ENCODE measurements around the gene LRTM2. TPM values are rescaled to one million over a fixed set of nuclear protein-coding genes. Genes with fewer than 3 reads are reported as not detected.

Gene LRTM2
- total RNA-seq, 1 experiment from 2014 or later, result 0.07 TPM

GRCh38 chr12:1884651-1885050, 64.3 kb downstream of the LRTM2 start:
- POLR2A ChIA-PET, result no interaction called here
- ATAC-seq, result no peak
- no peaks in the 10 kb centered on the region for H4K20me1 ChIP-seq (ENCODE audit: insufficient read depth)
- no TSS peak for BruUV-seq (replicated peaks)
- no peaks in the 10 kb centered on the region for H3K9me3 ChIP-seq (ENCODE audit: control insufficient read depth in 1 of 2, insufficient read depth in 1 of 2, low read depth in 1 of 2, low read length in 2 of 2)
- CTCF ChIA-PET, result no interaction called here
- H3K9me2 ChIP-seq (ENCODE audit: insufficient read depth), result no peaks in the 10 kb centered on the region
- no peak overlapping the region for H3K4me2 ChIP-seq (ENCODE audit: low read length)
- H2AFZ ChIP-seq (ENCODE audit: low read depth, low read length, poor library complexity, severe bottlenecking), result no peak overlapping the region
- H3K79me2 ChIP-seq (ENCODE audit: insufficient read depth, low read length), result no peaks in the 10 kb centered on the region
- no peaks in the 10 kb centered on the region for H3K36me3 ChIP-seq (ENCODE audit: control insufficient read depth in 1 of 2, insufficient read depth in 2 of 2, low read length in 2 of 2)
- H3K4me3 ChIP-seq (replicated peaks in 1 of 2; ENCODE audit: low read depth in 1 of 2, low read length in 2 of 2), result no peak overlapping the region
- no peak overlapping the region for H3K9ac ChIP-seq (ENCODE audit: low read length)
- TF ChIP-seq EGR1 (IDR thresholded peaks at IDR 0.05; ENCODE audit: low read depth) (no peak), CBX3 (IDR thresholded peaks at IDR 0.05; ENCODE audit: low read depth) (no peak), SRF (IDR thresholded peaks at IDR 0.05; ENCODE audit: low read depth) (no peak), TCF7L2 (IDR thresholded peaks at IDR 0.05; ENCODE audit: borderline replicate concordance, extremely low read depth, insufficient read depth, insufficient read length) (no peak), EZH2 (IDR thresholded peaks at IDR 0.05) (no peak), YY1 (IDR thresholded peaks at IDR 0.05; ENCODE audit: extremely low read depth, insufficient replicate concordance, low read depth, low read length) (no peak), JUND (IDR thresholded peaks at IDR 0.05) (no peak), POLR2A (IDR thresholded peaks at IDR 0.05; ENCODE audit: borderline replicate concordance, extremely low read depth, insufficient read depth, insufficient read length) (no peak), CEBPB (IDR thresholded peaks at IDR 0.05; ENCODE audit: low read depth) (no peak), CTCF (IDR thresholded peaks at IDR 0.05 in 2 of 3, conservative IDR thresholded peaks at IDR 0.05 in 1 of 3; ENCODE audit: borderline replicate concordance in 1 of 3, insufficient read depth in 1 of 3, low read depth in 2 of 3, low read length in 2 of 3) (no peak), FOSL1 (IDR thresholded peaks at IDR 0.05; ENCODE audit: low read depth) (no peak), POLR2AphosphoS5 (IDR thresholded peaks at IDR 0.05; ENCODE audit: low read depth, low read length) (no peak), SIN3A (IDR thresholded peaks at IDR 0.05; ENCODE audit: low read depth) (no peak), ZFX (IDR thresholded peaks at IDR 0.05) (no peak), ZBTB33 (IDR thresholded peaks at IDR 0.05; ENCODE audit: extremely low read depth, insufficient replicate concordance, low read length) (no peak), RAD21 (IDR thresholded peaks at IDR 0.05; ENCODE audit: low read depth) (no peak), EZH2phosphoT487 (IDR thresholded peaks at IDR 0.05; ENCODE audit: borderline replicate concordance) (no peak), SP1 (IDR thresholded peaks at IDR 0.05; ENCODE audit: low read depth) (no peak), ELF1 (IDR thresholded peaks at IDR 0.05; ENCODE audit: borderline replicate concordance, low read depth) (no peak)
- RAD21 ChIA-PET (ENCODE audit: low non-redundant PET in 1 of 2, low total read pairs in 2 of 2, uncharacterized antibody in 2 of 2, unreplicated experiment in 2 of 2), result no interaction called here
- intact Hi-C loops (cut with micrococcal nuclease), result no loop called here
- DNase-seq (ENCODE audit: low read depth, low spot score), result no peak
- no peaks in the 10 kb centered on the region for H3K27me3 ChIP-seq (ENCODE audit: insufficient read depth, low read length)
- no peak overlapping the region for H3K27ac ChIP-seq (ENCODE audit: low read depth, low read length)
- no peaks in the 10 kb centered on the region for H3K4me1 ChIP-seq (ENCODE audit: control insufficient read depth in 1 of 2, insufficient read depth in 2 of 2, low read length in 2 of 2)
